Endothelial cell of umbilical vein (primary cell): ENCODE data around the gene CACTIN. TPM values are rescaled to one million over a fixed set of nuclear protein-coding genes. Genes with fewer than 3 reads are reported as not detected.
"Not testable (repeated sequence)": the region's sequence is repeated elsewhere in the genome, so short reads cannot be mapped to it uniquely, and the experiment has no call there.

ENCODE experiments used
- BruUV-seq: library from RNA; stranded (reverse); fragments of 400-500 nt; replicated peaks from 2 replicates; lab custom pipeline; 2021; lab: Mats Ljungman, UMichigan
- CTCF ChIA-PET: fragments of 300-600, 350-600 bp; sonication (Branson Sonifier 250); formaldehyde crosslinking; loops from one replicate; lab custom pipeline; 2021; ENCODE audit warnings: antibody characterized with exemption, inconsistent platforms; lab: Charles Lee
- POLR2A ChIA-PET: fragments of 300-600, 350-600 bp; sonication (Branson Sonifier 250); formaldehyde crosslinking; loops from one replicate; lab custom pipeline; 2021; ENCODE audit warnings: antibody characterized with exemption, inconsistent platforms; lab: Charles Lee
- DNase-seq: peaks from one replicate; pipeline ENCODE4 v3.0.0-alpha.2; 2011; ENCODE audit warnings: low read depth, low spot score
- FAIRE-seq: peaks from 2 replicates; lab custom pipeline; 2011; peaks lifted over from hg19 to GRCh38; lab: Jason Lieb, UNC
- H2AFZ ChIP-seq: 2 replicates; pipeline ENCODE4 v1.6.0; 2012; ENCODE audit warnings: low read depth, low read length, control low read depth, inconsistent platforms
- H3K27ac ChIP-seq: 2 replicates; pipeline ENCODE4 v1.5.1; 2011; ENCODE audit warnings: low read depth, mild to moderate bottlenecking, control low read depth, low read length, moderate library complexity; ENCODE audit not compliant: insufficient read depth
- H3K27me3 ChIP-seq, 2 experiments: 2 replicates each; pipeline versions ENCODE4 v1.6.0 to v1.6.1; 2011; ENCODE audit warnings: low read length in 2 of 2, mixed read lengths in 1 of 2; ENCODE audit not compliant: control insufficient read depth in 2 of 2, insufficient read depth in 2 of 2
- H3K36me3 ChIP-seq, 2 experiments: 2 replicates in 1 of 2; 3 replicates in 1 of 2; pipeline ENCODE4 v1.5.1; 2011; ENCODE audit warnings: low read length in 2 of 2, mild to moderate bottlenecking in 1 of 2, moderate library complexity in 1 of 2; ENCODE audit not compliant: control insufficient read depth in 2 of 2, insufficient read depth in 2 of 2; ENCODE audit errors: extremely low read depth in 1 of 2
- H3K4me1 ChIP-seq: 3 replicates; pipeline ENCODE4 v1.5.1; 2011; ENCODE audit warnings: mild to moderate bottlenecking, low read length; ENCODE audit not compliant: control insufficient read depth, insufficient read depth; ENCODE audit errors: extremely low read depth
- H3K4me2 ChIP-seq: 2 replicates; pipeline ENCODE4 v1.6.1; 2011; ENCODE audit warnings: low read length, control low read depth, mixed read lengths; ENCODE audit not compliant: insufficient read depth
- H3K4me3 ChIP-seq, 3 experiments: fragments of 200-600 bp in 1 of 3; sonication (generic), shearing (Covaris generic) in 1 of 3; replicated peaks in 1 of 3; 2 replicates each; pipeline ENCODE4 v1.5.1; 2011 to 2016; ENCODE audit warnings: control low read depth in 3 of 3, low read length in 3 of 3, mild to moderate bottlenecking in 2 of 3, inconsistent platforms in 1 of 3, low read depth in 1 of 3, moderate library complexity in 1 of 3; ENCODE audit not compliant: insufficient read depth in 1 of 3
- H3K79me2 ChIP-seq: 2 replicates; pipeline ENCODE4 v1.6.0; 2012; ENCODE audit warnings: low read length, inconsistent platforms; ENCODE audit not compliant: control insufficient read depth, insufficient read depth
- H3K9ac ChIP-seq: replicated peaks from 2 replicates; pipeline ENCODE3; 2011; ENCODE audit warnings: low read length, control low read depth; ENCODE audit not compliant: insufficient read depth; ENCODE audit errors: extremely low read depth
- H3K9me1 ChIP-seq: replicated peaks from 3 replicates; pipeline ENCODE4 v1.6.0; 2011; ENCODE audit warnings: mild to moderate bottlenecking, low read length; ENCODE audit not compliant: control insufficient read depth, insufficient read depth; ENCODE audit errors: extremely low read depth
- H3K9me3 ChIP-seq: replicated peaks from 2 replicates; pipeline ENCODE4 v1.5.1; 2012; ENCODE audit warnings: low read length, inconsistent platforms; ENCODE audit not compliant: control insufficient read depth, insufficient read depth
- H4K20me1 ChIP-seq: replicated peaks from 2 replicates; pipeline ENCODE3; 2011; ENCODE audit warnings: mild to moderate bottlenecking, low read length; ENCODE audit not compliant: control insufficient read depth, insufficient read depth; ENCODE audit errors: extremely low read depth
- CTCF ChIP-seq, 2 donors: IDR thresholded peaks; 1 replicate in 1 of 2; 2 replicates in 1 of 2; pipeline ENCODE4 v1.5.1; 2011; ENCODE audit warnings: low read length in 2 of 2, mild to moderate bottlenecking in 2 of 2, moderate library complexity in 2 of 2, control low read depth in 1 of 2, inconsistent platforms in 1 of 2, low read depth in 1 of 2; ENCODE audit not compliant: insufficient read depth in 1 of 2; ENCODE audit errors: extremely low read depth in 1 of 2
- MYC ChIP-seq: IDR thresholded peaks from one replicate; pipeline ENCODE4 v1.6.1; 2011; ENCODE audit warnings: mild to moderate bottlenecking, low read depth, low read length
- dilution Hi-C: fragments of 300-500 bp; cut with MboI; formaldehyde crosslinking; loops from one replicate; pipeline ENCODE4 v1.15.0; 2019; ENCODE audit warnings: low sequenced_read_pairs; ENCODE audit not compliant: extremely low pct_ligation_motif_present
- intact Hi-C: fragments of 100-400 bp; cut with micrococcal nuclease; formaldehyde crosslinking; loops from one replicate; pipeline ENCODE4 v1.10.0; 2022
- polyA plus RNA-seq, 4 experiments: library from polyadenylated mRNA; depleted of rRNA in 3 of 4; stranded (reverse) in 3 of 4; unstranded in 1 of 4; fragments of >200 nt; gene quantifications; 2 replicates each; pipeline versions ENCODE4 v1.2.1 to v1.2.3, GENCODE V29; 2011 to 2012; ENCODE audit warnings: missing spikeins in 1 of 4
- total RNA-seq: library from RNA; stranded (reverse); gene quantifications from 2 replicates; pipeline ENCODE4 v1.2.3, GENCODE V29; 2021
- TF ChIP-seq, protein P1 (sequence below): IDR thresholded peaks from 2 replicates; pipeline ENCODE4 v1.6.1; 2011; ENCODE audit not compliant: insufficient read depth, insufficient read length

Gene CACTIN
- total and polyA plus RNA-seq, 2 donors (not counting 3 experiments of a cell fraction or from before 2014, with no cell fraction given) = 29.7 to 36.1 TPM

DNA sequence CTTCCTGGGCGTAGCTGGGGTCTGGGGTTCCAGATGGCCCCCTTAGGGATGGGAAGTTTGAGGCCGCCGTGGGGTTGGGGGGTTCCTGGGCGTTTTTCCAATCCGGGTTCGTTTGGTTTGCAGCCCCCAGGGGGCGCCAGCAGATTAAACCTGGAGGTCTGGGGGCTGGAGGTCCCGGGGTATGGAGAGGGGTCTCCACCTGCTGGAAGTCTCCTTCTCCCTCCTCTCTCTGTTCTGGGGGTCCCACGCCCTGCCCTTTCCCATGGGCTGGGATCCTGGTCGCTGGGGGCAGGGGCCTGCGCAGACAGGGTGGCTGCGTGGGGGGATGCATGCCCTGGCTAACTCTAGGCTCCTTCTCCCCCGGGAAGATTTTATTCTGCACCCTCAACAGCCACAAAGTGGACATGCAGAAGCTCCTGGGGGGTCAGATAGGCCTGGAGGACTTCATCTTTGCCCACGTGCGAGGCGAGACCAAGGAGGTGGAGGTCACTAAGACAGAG, 40.4 kb downstream of the CACTIN start:
- FAIRE-seq = peak; percentile 33
- intact Hi-C loops = loop anchor here (1.0 kb wide), 1 partner anchor 32 kb away; no protein-coding TSS in a partner anchor
- no TSS peak for BruUV-seq
- no peak for DNase-seq
- H3K27ac ChIP-seq = no peak overlapping the region
- no peaks in the 10 kb centered on the region for H4K20me1 ChIP-seq
- H3K4me3 ChIP-seq = peak overlapping the region; percentile 16 to 40 (median 25)
- H3K4me1 ChIP-seq = peaks cover 5% of the 10 kb centered on the region
- no peaks in the 10 kb centered on the region for H3K9me3 ChIP-seq
- peak overlapping the region; percentile 47 for H3K9ac ChIP-seq
- peak overlapping the region; percentile 94 for H2AFZ ChIP-seq
- dilution Hi-C loops = no loop called here
- peak; percentile 62 to 80 for TF ChIP-seq CTCF (IDR thresholded peaks at IDR 0.05; ENCODE audit: extremely low read depth in 1 of 2, insufficient read depth in 1 of 2, low read depth in 1 of 2, low read length in 2 of 2)
- no peak for TF ChIP-seq MYC
- no peaks in the 10 kb centered on the region for H3K36me3 ChIP-seq
- no peaks in the 10 kb centered on the region for H3K27me3 ChIP-seq
- H3K79me2 ChIP-seq = no peaks in the 10 kb centered on the region
- H3K9me1 ChIP-seq = no peaks in the 10 kb centered on the region
- ChIA-PET CTCF (interaction anchor here (0.8 to 4.1 kb wide), 11 partner anchors 9 to 41 kb away, joined by 3 to 22 read pairs (median 6); partner anchors contain the start of gene MFSD12), POLR2A (no interaction called here)
- H3K4me2 ChIP-seq = peak overlapping the region; percentile 70

DNA sequence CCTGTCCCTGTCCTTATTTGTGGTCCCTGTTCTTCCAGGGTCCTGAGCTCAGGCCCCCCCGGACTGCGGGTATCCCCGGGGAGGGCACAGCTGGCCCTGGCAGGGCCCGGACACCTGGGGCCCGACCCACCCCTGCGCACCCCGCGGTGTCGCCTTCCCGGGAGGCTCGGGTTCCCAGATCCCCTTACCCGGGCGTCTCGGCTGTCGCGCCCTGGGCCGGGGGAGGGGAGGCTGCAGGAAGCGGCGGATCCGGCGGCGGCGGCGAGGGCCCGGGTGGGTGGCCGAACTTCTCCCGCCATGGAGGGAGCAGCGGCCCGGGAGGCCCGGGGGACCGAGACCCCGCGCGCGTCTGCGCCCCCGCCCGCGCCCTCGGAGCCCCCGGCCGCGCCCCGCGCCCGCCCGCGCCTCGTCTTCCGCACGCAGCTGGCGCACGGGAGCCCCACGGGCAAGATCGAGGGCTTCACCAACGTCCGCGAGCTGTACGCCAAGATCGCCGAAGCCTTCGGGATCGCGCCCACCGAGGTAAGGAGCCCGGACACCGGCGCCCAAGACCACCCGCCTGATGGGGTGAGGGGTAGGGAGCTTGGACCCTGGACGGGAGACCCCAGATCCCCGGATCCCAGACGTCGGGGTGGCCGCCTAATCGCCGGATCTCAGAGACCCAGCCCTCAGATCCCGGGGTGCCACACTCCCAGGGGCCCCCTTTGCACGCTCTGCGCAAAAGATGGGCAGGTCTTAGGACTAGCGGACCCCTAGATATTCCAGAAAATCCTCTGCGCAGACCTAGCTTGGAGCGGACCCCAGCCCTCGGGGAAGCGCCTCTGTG, 41.1 kb downstream of the CACTIN start, which contains the start of gene GIPC3:
TSS of gene GIPC3 (plus strand) at position 178 of the 826 bp plus-strand sequence. CDS start at position 298, 120 bp downstream.
- Histone ChIP-seq H2AFZ (peak within 1 kb of the TSS; percentile 94), H3K9me3 (no peaks in the 10 kb centered on the region), H3K4me2 (peak within 1 kb of the TSS; percentile 70), H4K20me1 (no peaks in the 10 kb centered on the region), H3K27ac (no peak within 1 kb of the TSS), H3K36me3 (no peaks in the 10 kb centered on the region), H3K4me1 (peaks cover 7% of the 10 kb centered on the region), H3K27me3 (no peaks in the 10 kb centered on the region), H3K9ac (peak within 1 kb of the TSS; percentile 47), H3K4me3 (peak within 1 kb of the TSS; percentile 16 to 40 (median 25)), H3K79me2 (no peaks in the 10 kb centered on the region), H3K9me1 (no peaks in the 10 kb centered on the region)
- TF ChIP-seq, protein P1, sequence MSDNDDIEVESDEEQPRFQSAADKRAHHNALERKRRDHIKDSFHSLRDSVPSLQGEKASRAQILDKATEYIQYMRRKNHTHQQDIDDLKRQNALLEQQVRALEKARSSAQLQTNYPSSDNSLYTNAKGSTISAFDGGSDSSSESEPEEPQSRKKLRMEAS = no peak
- dilution Hi-C loops (no loop called here), intact Hi-C loops (loop anchor here (1.0 to 2.0 kb wide), 2 partner anchors 21 to 33 kb away; partner anchors contain the start of gene TBXA2R)
- CTCF ChIA-PET = interaction anchor here (0.6 to 4.1 kb wide), 12 partner anchors 9 to 1637 kb away, joined by 3 to 22 read pairs (median 6); partner anchors contain the start of gene MFSD12
- DNase-seq = no peak
- BruUV-seq = no TSS peak
- POLR2A ChIA-PET = interaction anchor here (0.6 kb wide), 1 partner anchor 853 kb away, joined by 8 read pairs; no protein-coding TSS in a partner anchor
- no peak for FAIRE-seq

DNA sequence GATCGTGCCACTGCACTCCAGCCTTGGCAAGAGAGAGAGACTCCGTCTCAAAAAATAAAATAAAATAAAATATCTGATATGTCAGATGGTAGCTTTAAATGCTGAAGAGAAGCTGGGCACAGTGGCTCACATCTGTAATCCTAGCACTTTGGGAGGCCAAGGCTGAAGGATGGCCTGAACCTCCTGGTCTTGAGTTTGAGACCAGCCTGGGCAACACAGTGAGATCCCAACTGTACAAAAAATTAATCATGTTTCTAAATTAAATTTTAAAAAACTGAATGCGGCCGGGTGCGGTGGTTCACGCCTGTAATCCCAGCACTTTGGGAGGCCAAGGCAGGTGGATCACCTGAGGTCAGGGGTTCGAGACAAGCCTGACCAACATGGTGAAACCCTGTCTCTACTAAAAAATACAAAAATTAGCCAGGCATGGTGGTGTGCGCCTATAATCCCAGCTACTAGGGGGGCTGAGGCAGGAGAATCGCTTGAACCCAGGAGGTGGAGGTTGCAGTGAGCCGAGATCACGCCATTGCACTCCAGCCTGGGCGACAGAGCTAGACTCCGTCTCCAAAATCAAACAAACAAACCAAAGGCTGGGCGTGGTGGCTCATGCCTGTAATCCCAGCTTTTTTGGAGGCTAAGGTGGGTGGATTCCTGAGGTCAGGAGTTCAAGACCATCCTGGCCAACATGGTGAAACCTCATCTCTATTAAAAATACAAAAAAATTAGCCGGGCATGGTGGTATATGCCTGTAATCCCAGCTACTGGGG, 42.4 kb downstream of the CACTIN start:
- CTCF ChIA-PET = interaction anchor here (1.8 to 4.1 kb wide), 4 partner anchors 9 to 39 kb away, joined by 6 to 22 read pairs (median 9); partner anchors contain the start of gene MFSD12
- H3K4me2 ChIP-seq, H3K27ac ChIP-seq, H3K9ac ChIP-seq, H3K4me3 ChIP-seq, H3K36me3 ChIP-seq, BruUV-seq, H2AFZ ChIP-seq, H3K79me2 ChIP-seq, H4K20me1 ChIP-seq, FAIRE-seq, POLR2A ChIA-PET, H3K27me3 ChIP-seq, dilution Hi-C loops, DNase-seq, H3K9me3 ChIP-seq, H3K9me1 ChIP-seq: not testable (repeated sequence)
- intact Hi-C loops = loop anchor here (2.0 kb wide), 1 partner anchor 23 kb away; the partner anchor contains the start of gene TBXA2R
- H3K4me1 ChIP-seq = peaks cover 11% of the 10 kb centered on the region
